Measurements from ENCODE around the gene CDV3.

The CDV3 gene

DNA sequence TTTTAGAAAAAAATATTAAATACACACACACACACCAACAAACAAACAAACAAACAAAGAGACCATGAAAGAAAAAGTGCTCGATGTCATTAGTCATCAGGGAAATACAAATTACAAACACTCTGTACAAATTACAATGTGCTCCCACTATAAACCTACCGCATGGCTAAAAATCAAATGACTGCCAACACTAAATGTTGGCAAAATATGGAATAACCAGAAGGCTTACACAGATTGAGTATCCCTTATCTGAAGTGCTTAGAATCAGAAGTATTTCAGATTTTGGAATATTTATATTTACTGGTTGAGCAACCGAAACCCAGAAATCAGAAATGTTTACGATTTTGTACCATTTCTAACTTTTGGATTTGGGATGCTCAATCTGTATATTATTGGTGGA lies 33.4 kb downstream of the CDV3 start:
- DNase-seq (ENCODE audit: low spot score): no peak

DNA sequence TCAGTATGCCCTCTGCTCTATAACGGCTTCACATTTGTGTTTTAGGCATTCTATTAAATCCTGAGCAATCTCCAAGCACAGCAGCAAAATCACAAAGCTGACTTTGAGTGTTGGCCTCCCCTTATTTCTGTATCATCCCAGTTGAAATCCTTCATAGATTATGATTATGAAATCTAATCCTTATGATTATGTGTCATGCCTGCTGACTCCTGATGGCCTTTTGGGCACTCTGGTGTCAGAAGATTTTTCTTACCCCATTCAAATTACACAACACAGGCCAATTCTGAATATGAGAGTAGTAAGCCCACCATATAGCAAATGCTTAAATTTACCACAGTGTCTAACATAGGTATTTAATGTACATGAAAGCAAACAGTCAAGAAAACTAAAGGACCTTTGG lies 34.3 kb downstream of the CDV3 start:
- no peak for DNase-seq (ENCODE audit: low spot score)

DNA sequence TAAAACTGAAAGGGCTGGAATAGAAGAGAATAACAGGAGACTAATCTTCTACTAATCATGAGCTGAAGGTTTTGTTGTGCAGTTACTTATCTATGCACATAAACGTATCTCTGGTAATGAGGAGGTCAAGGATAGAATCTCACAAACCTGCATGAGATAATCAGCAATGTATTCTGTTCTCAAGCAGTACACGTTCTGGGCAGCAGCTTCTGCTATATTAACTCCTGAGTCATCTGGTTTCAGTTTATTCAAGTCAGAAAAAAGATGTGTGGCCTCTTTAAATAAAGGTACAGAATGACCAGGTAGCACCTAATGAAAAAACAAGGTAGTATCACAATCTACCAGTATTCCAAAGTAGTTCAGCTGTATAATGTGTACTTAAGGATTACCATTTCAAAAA lies 34.9 kb downstream of the CDV3 start:
- no peak for DNase-seq (ENCODE audit: low spot score)

DNA sequence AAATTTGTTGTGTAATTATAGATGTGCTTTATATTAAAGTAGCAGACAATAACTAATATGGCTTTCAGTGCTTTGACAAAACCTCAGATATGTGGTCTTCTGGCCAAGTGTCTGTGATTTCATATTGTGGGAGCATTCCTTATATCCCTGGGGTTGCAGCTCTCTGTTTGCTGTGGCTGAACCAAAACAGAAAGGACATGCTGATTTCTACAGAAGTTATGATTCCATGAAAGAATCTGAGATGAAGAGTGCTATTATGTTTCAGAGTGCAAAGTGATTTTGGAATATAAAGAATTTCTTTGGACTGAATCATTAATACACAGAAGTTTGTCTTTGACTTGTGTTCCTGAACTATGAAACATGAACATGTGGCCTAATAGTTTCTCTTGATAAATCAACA lies 36.5 kb downstream of the CDV3 start:
- DNase-seq (ENCODE audit: low spot score): no peak

DNA sequence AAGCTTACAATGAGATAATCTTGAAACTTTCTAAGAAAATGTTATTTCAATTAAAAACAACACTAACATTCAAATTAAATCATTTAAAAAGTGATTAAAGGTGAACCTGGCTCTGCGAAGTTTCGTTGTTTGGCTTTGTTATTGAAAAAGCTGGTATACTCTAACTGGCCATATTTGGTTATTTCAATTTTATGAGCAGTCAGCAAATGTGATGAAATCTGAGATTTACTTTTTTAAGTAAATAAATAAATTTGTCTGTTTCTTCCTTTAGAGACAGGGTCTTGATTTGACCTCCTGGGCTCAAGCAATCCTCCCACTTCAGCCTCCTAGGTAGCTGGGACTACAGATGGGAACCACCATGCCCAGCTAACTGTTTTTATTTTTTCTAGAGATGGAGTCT lies 38.0 kb downstream of the CDV3 start:
- DNase-seq (ENCODE audit: low spot score): no peak

DNA sequence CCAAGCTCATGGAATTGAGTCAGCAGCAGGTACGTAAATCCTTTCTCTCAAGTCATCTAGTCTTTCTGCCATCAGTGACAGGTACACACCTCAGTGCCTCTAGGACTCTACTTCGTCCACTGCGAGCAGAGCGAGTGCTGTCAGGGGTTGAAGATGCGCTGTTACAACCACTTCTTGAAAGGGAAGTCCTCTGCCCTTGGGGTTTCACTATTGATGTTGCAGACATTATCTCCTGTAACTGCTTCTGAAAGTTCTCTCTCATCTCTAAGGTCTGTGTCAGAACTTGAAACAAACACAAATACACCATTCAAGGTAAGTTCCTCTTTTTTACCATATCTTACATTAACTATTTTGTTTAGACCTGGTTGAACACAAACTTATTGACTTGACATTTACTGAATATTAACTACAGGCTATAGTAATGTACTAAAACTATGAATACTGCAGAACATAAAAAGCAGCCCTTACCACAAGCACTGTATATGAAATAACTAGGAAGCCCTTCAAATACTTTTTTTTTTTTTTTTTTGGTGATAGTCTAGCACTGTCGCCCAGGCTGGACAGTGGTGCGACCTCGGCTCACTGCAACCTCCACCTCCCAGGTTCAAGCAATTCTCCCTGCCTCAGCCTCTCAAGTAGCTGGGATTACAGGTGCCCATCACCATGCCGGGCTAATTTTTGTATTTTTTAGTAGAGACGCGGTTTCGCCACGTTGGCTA lies 46.7 kb downstream of the CDV3 start:
- no peak for DNase-seq (ENCODE audit: low spot score)

DNA sequence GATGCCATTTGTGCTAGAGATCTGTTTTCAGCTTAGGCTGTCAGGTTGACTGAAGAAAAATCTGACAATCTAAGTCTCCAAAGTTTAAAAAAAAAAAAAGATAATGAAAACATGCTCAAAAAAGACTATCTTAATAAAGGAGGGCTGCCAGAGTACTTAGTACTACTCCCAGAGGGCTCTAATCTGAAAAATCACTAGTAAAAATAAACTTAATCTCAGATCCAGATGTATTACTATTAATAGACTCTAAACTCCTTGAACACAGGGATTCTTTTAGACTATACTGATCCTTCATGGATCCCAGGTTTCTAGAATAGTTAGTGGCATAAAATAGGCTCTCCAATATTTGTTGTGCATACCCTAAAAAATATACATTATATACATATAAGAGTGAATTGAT lies 54.3 kb downstream of the CDV3 start:
- no peak for DNase-seq (ENCODE audit: low spot score)

DNA sequence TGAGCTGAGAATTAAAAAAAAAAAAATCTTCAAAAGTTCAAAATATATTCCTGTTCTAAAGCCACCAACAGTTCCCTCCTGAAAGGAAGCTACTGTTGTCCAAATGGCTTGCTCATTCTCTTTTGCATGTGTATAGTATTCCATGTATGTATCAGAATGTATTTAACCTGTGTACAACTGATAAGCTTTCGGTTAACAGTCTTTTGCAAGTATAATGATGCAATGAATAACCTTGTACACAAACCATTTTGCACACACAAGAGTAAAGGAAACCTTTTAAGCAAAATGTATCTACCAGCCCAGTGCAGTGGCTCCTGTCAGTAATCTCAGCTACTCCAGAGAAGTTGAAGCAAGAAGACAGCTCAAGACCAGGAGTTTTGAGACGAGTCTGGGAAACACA lies 55.7 kb downstream of the CDV3 start:
- DNase-seq (ENCODE audit: low spot score): no peak

DNA sequence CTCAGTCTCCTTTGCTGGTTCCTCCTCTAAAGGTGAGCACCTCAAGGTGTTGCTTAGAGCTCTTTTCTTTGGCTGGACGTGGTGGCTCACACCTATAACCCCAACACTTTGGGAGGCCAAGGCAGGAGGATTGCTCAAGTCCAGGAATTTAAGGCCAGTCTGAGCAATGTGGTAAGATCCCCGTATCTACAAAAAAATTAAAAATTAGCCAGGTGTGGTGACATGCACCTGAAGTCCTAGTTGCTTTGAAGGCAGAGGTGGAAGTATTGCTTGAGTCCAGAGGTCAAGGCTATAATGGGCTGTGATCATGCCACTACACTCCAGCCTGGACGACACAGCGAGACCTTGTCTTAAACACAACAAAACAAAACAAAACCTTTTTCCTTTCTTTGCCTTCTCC lies 60.0 kb downstream of the CDV3 start:
- no peak for DNase-seq (ENCODE audit: low spot score)
